Small intestine (tissue), 7 donors: ENCODE data around the gene TMEM26. TPM values are rescaled to one million over a fixed set of nuclear protein-coding genes. Genes with fewer than 3 reads are reported as not detected.
A peak's percentile ranks its signal among the peaks of the same experiment; 100 is the strongest.

Experiments
- DNase-seq, 2 donors: peaks; one replicate each; pipeline versions ENCODE4 v3.0.0 to v3.0.0-alpha.2; 2013
- FAIRE-seq: peaks from 2 replicates; lab custom pipeline; 2012; peaks lifted over from hg19 to GRCh38; lab: Jason Lieb, UNC
- H3K27ac ChIP-seq, 3 donors: one replicate each; pipeline ENCODE4 v1.5.1; 2013; ENCODE audit warnings: low read length in 2 of 3, mild to moderate bottlenecking in 2 of 3, control low read depth in 1 of 3, inconsistent platforms in 1 of 3, low read depth in 1 of 3, moderate library complexity in 1 of 3
- H3K27me3 ChIP-seq, 3 donors: one replicate each; pipeline ENCODE4 v1.6.1; 2013; ENCODE audit warnings: low read length in 3 of 3, inconsistent platforms in 1 of 3; ENCODE audit not compliant: control insufficient read depth in 3 of 3, insufficient read depth in 3 of 3
- H3K36me3 ChIP-seq, 3 donors: one replicate each; pipeline ENCODE4 v1.6.1; 2013; ENCODE audit warnings: low read length in 3 of 3, inconsistent platforms in 1 of 3, low read depth in 1 of 3, mild to moderate bottlenecking in 1 of 3, moderate library complexity in 1 of 3; ENCODE audit not compliant: control insufficient read depth in 3 of 3, insufficient read depth in 2 of 3
- H3K4me1 ChIP-seq, 3 donors: one replicate each; pipeline ENCODE4 v1.6.1; 2013; ENCODE audit warnings: low read length in 2 of 3, inconsistent platforms in 1 of 3, low read depth in 1 of 3, mild to moderate bottlenecking in 1 of 3, moderate library complexity in 1 of 3; ENCODE audit not compliant: control insufficient read depth in 3 of 3, insufficient read depth in 2 of 3
- H3K4me3 ChIP-seq, 3 donors: one replicate each; pipeline ENCODE4 v1.5.1; 2013; ENCODE audit warnings: low read length in 3 of 3, control low read depth in 1 of 3, inconsistent platforms in 1 of 3, low read depth in 1 of 3, mild to moderate bottlenecking in 1 of 3, moderate library complexity in 1 of 3
- H3K9me3 ChIP-seq, 2 donors: one replicate each; pipeline ENCODE4 v1.6.1; 2013; ENCODE audit warnings: low read depth in 1 of 2, low read length in 1 of 2; ENCODE audit not compliant: control insufficient read depth in 2 of 2, insufficient read depth in 1 of 2
- WGBS, 3 donors: extraction: QIAGEN DNeasy Blood & Tissue Kit; methylation state at CpG; one replicate each; pipeline ENCODE4 v1.1.7; 2013; 5-methylcytosine and 5-hydroxymethylcytosine counted together
- polyA plus RNA-seq, 4 donors: library from polyadenylated mRNA; stranded (reverse) in 3 of 4; unstranded in 1 of 4; fragments of 200-250 nt in 3 of 4; fragments of 120-200 nt in 1 of 4; gene quantifications; one replicate each; pipeline versions ENCODE4 v1.2.1 to v1.2.3, GENCODE V29; 2013
- donor health status: healthy with polysubstance abuse.
- donor health status: control.
- donor health status: control.
- donor health status: Bipolar disorder and iron deficiency.
- donor health status: healthy.

The TMEM26 gene
- polyA plus RNA-seq, 4 donors = 0.33 to 3.0 (median 1.9) TPM; not detected in 1

DNA sequence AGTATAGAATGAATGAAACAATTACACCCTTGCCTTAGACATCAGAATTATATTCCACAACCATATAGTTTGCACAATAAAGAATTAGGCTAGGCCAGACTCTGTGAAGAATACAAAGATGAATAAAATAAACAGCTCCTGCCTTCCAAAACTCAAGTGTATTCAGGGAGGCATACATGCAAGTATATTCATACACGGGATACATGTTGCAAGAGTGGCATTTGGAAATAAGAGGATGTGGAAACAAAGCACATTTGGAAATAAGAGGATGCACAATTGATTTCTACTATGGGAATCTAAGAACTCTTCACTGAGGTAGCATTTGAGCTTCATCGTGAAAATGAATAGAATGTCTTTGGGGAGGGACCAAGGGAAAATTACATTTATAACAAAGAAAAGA, 27.0 kb upstream of the TMEM26 start:
- Histone ChIP-seq H3K4me1 (peaks cover 0 to 4% (median 0%) of the 10 kb centered on the region in 3 donors), H3K36me3 (no peaks in the 10 kb centered on the region), H3K27ac (no peak overlapping the region), H3K9me3 (no peaks in the 10 kb centered on the region), H3K27me3 (no peaks in the 10 kb centered on the region), H3K4me3 (no peak overlapping the region)
- DNase-seq (no peak), FAIRE-seq (no peak)
- 47 to 94% (median 93%) methylated on average over 2 of the region's 2 CpGs for WGBS, 3 donors

DNA sequence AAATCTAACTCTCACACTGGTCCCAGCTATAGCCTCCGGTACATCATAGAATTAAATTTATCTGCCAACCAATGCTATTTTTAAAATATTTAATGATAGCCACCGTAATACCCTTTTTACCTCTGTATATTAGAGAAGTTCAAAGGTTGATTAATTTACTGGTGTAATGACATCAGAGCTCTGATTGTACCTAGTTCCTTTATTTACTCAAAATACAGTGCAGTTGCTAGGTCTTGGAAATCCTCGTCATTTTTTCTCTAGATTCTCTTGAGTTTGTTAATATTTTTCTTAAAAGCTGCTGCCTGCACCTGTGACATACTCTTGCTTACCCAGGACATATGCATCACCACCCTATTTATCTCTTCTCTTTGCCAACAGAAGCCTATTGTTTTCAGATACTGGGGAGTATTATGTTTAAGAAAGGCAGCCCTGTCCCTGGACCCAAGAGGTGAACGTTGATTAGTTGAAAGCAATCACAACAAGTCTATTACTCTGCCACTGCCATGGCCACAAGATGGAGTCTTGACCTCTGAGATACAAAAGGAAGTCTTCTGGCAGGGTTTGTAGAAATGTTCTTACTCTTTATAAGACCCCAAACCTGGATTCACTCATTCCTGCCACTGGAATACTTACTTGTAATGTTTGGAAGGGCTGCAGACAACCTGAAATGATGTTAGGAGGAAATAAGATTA, 25.6 kb upstream of the TMEM26 start:
- DNase-seq (peak; percentile 52 to 58), FAIRE-seq (no peak)
- Histone ChIP-seq H3K27me3 (no peaks in the 10 kb centered on the region), H3K4me1 (peaks cover 0 to 4% (median 0%) of the 10 kb centered on the region in 3 donors), H3K9me3 (no peaks in the 10 kb centered on the region), H3K27ac (peak overlapping the region in 1 of 3 donors; percentile 9), H3K36me3 (no peaks in the 10 kb centered on the region), H3K4me3 (no peak overlapping the region)
- 13 to 52% (median 33%) methylated on average over 4 of the region's 4 CpGs for WGBS, 3 donors

DNA sequence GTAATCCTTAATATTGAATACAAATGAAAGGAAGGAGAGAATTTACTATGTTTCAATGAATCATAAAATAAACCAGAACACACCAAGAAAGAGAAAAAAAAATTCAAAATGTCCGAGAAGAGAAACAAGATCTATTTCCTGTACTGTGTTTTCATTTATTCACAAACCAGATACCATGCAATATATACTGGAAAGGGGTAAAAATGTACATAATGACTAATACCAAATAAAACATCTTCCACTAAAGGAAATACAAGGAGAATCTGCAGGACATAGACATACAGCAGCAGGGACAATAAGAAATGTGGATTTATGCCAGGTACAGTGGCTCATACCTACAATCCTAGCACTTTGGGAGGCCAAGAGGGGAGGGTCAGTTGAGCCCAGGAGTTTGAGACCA, 24.3 kb upstream of the TMEM26 start:
- Histone ChIP-seq H3K4me3 (no peak overlapping the region), H3K36me3 (no peaks in the 10 kb centered on the region), H3K9me3 (no peaks in the 10 kb centered on the region), H3K27ac (no peak overlapping the region), H3K4me1 (peaks cover 0 to 4% (median 0%) of the 10 kb centered on the region in 3 donors), H3K27me3 (no peaks in the 10 kb centered on the region)
- no peak for FAIRE-seq
- WGBS, 3 donors = 71 to 80% (median 71%) methylated on average over 1 of the region's 1 CpG
- no peak for DNase-seq

DNA sequence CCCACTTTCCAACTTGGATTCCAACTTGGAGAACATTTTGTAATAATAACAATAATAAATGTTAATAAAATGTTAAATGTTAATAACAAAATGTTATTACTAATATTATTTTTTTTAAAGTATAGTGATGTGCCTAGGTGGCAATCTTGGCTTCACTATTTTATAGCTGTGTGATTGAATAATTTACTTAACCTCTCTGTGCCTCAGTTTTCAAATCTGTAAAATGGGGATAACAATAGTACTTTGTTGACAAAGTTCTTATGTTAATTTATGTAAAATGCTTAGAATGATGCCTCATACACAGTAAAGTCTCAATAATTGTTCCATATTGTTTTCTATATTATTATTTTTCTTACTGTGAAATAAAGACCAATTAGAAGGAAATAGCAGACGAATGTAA, 23.3 kb upstream of the TMEM26 start:
- no peaks in the 10 kb centered on the region for H3K9me3 ChIP-seq
- no peaks in the 10 kb centered on the region for H3K36me3 ChIP-seq
- no peak overlapping the region for H3K27ac ChIP-seq
- H3K4me1 ChIP-seq = peaks cover 0 to 4% (median 0%) of the 10 kb centered on the region in 3 donors
- FAIRE-seq (no peak), DNase-seq (no peak)
- H3K4me3 ChIP-seq = no peak overlapping the region
- H3K27me3 ChIP-seq = no peaks in the 10 kb centered on the region
- WGBS, 3 donors = 78 to 90% (median 83%) methylated on average over 1 of the region's 1 CpG

DNA sequence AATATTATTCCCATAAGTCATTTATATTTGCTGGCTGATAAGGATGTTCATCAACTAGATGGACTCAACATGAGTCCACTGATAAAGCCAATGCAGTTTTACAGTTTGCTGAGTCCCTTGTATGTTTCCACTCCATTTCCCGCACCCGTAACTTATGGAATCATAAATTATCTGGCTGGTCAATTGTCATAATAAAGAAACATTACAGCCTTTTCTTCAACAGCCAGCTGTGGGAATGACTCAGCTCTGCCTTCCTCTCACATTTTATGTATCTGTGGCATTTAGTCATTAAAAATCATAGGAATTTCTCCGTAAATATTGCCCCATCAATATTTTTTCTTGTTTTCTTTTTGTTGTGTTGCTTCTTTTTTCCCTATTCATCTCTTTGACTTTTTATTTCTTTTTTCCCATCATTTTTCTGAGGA, 22.3 kb upstream of the TMEM26 start:
- DNase-seq (peak; percentile 16 to 87), FAIRE-seq (no peak)
- Histone ChIP-seq H3K27ac (no peak overlapping the region), H3K4me1 (peaks cover 0 to 4% (median 0%) of the 10 kb centered on the region in 3 donors), H3K4me3 (no peak overlapping the region), H3K36me3 (no peaks in the 10 kb centered on the region), H3K9me3 (no peaks in the 10 kb centered on the region), H3K27me3 (no peaks in the 10 kb centered on the region)
- 21 to 60% (median 52%) methylated on average over 3 of the region's 3 CpGs for WGBS, 3 donors

DNA sequence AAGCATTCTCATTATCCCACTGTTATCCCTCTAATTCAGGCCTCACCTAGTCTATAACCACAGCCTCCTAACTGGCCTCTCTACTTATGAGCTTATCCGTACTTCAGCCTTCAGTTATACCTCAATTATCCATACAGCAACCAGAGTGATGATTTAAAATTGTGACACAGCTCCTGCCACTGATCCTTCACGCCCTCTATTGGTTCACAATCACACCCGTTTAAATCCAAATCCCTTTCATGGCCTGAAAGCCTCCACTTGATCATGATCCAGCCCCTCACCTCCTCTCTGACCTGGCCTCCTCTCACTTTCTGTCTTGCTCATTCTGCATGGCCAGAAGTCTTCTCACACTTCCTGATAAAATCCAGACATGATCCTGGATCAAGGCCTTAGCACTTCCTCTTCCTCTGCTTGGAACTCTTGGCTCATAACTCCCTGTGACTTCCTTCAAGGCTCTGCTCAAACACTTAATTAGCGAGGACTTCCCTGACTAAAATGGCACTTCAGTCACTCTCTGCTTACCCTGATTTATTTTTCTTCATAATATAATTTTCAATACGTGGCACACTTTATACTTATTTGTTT, 19.0 kb upstream of the TMEM26 start:
- H3K9me3 ChIP-seq = no peaks in the 10 kb centered on the region
- DNase-seq (peak in 1 of 2 donors; percentile 14), FAIRE-seq (no peak)
- no peaks in the 10 kb centered on the region for H3K4me1 ChIP-seq
- H3K4me3 ChIP-seq = no peak overlapping the region
- WGBS, 3 donors = 64 to 82% (median 72%) methylated on average over 5 of the region's 5 CpGs
- no peak overlapping the region for H3K27ac ChIP-seq
- H3K27me3 ChIP-seq = no peaks in the 10 kb centered on the region
- no peaks in the 10 kb centered on the region for H3K36me3 ChIP-seq

DNA sequence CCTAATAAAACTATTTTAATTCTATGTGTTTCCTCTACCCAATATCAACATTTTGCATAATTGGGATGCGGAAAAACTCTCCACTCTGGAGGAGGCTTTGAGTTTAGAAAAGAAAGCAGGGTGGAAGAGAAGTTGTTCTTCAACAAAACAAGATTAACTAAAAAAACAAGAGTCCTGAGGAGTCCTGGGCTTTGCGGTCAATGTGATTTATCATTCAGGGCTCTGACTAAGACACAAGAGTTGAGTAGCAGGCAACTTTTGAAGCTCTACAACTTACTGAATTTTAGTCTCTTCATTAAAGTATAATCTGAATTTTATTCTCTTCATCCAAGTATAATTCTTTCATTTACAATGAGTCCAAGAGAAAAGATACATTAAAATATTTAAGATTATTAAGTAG, 18.3 kb upstream of the TMEM26 start:
- Histone ChIP-seq H3K27ac (no peak overlapping the region), H3K36me3 (no peaks in the 10 kb centered on the region), H3K4me3 (no peak overlapping the region), H3K9me3 (no peaks in the 10 kb centered on the region), H3K4me1 (no peaks in the 10 kb centered on the region), H3K27me3 (no peaks in the 10 kb centered on the region)
- no peak for FAIRE-seq
- DNase-seq = no peak
- 89 to 96% (median 95%) methylated on average over 2 of the region's 2 CpGs for WGBS, 3 donors

DNA sequence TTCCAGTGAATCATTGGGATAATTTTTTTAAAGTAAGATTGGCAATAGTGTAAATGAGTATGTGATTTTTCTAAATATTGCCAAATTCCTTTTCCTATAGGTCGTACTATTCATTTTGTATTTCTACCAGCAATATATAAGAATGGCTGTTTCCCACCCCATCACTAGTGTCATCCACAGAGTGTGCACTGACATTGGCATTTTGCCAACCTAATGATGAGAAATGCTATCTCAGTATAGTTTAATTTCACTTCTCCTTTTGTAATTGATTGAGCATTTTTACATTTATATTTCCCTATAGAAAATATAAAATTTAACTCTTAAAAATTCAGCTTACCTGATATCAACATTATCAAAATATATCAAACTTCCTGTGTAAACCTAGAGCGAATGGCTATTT, 17.6 kb upstream of the TMEM26 start:
- Histone ChIP-seq H3K4me3 (no peak overlapping the region), H3K36me3 (no peaks in the 10 kb centered on the region), H3K9me3 (no peaks in the 10 kb centered on the region), H3K4me1 (no peaks in the 10 kb centered on the region), H3K27ac (no peak overlapping the region), H3K27me3 (no peaks in the 10 kb centered on the region)
- FAIRE-seq (no peak), DNase-seq (no peak)
- WGBS, 3 donors = 87 to 93% (median 90%) methylated on average over 2 of the region's 2 CpGs
